HS-27A (cell line): Measurements from ENCODE around the gene BACE2.
"Not testable (repeated sequence)": the region's sequence is repeated elsewhere in the genome, so short reads cannot be mapped to it uniquely, and the experiment has no call there.

ENCODE experiments used
- DNase-seq: peaks from one replicate; pipeline ENCODE4 v3.0.0-alpha.2; 2012; ENCODE audit warnings: low read depth, missing footprints

The BACE2 gene

DNA sequence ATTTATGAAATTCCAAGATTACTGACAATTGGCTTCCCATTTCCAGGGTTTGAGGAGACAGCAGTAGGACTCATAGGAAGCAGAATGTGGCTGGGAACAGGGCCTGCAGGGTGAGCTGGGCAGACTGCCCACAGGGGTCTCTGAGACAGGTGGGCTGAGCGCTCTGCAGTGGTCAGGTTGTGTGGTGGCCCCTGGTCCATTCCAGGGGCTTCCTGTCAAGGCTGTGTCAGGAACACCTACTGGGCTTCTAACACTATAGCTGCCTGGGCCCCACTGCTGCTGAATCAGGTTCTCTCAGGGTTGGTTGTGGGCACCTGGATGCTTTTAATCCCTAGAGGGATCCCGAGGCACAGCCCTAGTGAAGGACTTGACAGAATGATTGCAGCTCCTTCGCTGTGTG, 72.1 kb downstream of the BACE2 start:
- DNase-seq, result no peak

DNA sequence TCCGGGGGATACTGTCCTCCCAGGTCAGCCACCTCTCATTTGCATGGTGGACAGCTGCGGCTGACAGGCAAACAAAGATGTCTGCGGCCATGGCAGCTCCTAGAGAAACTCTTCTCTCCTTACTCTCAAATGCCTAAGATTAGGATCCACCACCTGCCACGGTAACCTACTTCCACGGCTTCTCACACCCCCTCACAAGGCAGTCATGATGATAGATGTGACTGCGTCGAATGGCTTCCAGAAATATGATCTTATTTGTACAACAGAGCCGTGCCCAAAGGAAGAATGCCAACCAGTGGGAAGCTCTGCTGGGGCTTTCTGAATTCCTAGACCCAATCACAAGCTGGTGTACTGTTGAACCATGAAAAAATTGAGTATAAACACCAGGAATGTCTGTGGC, 73.4 kb downstream of the BACE2 start:
- DNase-seq, result no peak

- no peak for DNase-seq
Observed at GRCh38 chr21:41242238-41242829, 74.4 kb downstream of the BACE2 start.

DNA sequence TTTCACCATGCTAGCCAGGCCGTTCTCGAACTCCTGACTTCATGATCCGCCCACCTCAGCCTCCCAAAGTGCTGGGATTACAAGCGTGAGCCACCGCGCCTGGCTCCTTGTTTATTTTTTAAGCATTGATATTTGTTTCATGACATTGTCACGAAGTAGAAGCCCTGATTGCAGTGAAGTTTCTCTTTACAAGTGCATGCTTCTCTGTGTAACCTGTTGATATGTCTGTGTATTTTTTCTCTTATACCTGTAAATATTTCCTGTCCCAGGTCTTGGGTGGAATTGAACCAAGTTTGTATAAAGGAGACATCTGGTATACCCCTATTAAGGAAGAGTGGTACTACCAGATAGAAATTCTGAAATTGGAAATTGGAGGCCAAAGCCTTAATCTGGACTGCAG, 75.1 kb downstream of the BACE2 start:
- DNase-seq, result no peak

- not testable (repeated sequence) for DNase-seq
Observed at GRCh38 chr21:41244266-41244880, 76.4 kb downstream of the BACE2 start.

DNA sequence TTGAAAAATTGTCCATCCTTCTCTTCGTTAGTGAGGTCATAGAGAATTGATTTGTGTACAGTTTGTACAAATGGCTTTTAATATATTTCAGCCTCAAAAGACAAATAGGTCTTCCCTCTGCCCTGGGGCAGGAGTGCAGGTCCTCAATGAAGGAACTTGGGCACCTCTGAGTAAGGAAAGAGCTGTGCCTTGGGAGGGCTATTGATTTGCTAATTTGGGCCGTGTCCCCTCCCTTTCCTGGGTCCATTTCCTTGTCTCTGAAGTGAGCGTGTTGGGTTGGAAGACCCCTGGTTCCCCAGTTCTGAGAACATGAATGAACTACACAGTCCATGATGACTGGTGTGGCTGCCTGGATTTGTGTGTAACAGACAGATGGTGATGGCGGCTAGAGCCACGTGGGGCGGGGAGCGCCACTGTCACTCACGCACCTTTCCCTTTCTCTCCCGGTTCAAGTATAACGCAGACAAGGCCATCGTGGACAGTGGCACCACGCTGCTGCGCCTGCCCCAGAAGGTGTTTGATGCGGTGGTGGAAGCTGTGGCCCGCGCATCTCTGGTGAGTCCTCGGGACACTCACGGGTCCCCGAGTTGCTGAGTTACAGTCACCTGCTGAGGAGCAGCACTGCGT, 77.7 kb downstream of the BACE2 start:
- DNase-seq, result no peak

DNA sequence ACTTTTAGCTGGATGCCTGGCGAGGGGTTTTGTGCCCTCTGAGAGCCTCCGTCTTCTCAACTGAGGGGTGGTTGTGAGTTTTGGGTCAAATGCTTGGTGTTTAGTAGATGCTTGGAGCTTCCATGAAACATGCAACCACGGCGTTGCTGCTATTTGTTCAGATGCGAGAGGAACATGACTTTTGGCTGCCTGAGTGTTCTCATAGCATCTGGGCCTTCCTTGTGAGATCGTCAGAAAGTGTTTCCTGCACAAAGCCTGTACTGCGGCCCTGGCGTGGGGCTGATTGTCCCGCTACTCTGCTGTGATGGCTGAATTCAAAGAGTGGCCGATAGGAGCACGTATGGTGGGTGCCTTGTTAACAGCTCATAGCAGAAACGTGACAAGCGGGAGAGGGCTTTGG, 78.8 kb downstream of the BACE2 start:
- no peak for DNase-seq

DNA sequence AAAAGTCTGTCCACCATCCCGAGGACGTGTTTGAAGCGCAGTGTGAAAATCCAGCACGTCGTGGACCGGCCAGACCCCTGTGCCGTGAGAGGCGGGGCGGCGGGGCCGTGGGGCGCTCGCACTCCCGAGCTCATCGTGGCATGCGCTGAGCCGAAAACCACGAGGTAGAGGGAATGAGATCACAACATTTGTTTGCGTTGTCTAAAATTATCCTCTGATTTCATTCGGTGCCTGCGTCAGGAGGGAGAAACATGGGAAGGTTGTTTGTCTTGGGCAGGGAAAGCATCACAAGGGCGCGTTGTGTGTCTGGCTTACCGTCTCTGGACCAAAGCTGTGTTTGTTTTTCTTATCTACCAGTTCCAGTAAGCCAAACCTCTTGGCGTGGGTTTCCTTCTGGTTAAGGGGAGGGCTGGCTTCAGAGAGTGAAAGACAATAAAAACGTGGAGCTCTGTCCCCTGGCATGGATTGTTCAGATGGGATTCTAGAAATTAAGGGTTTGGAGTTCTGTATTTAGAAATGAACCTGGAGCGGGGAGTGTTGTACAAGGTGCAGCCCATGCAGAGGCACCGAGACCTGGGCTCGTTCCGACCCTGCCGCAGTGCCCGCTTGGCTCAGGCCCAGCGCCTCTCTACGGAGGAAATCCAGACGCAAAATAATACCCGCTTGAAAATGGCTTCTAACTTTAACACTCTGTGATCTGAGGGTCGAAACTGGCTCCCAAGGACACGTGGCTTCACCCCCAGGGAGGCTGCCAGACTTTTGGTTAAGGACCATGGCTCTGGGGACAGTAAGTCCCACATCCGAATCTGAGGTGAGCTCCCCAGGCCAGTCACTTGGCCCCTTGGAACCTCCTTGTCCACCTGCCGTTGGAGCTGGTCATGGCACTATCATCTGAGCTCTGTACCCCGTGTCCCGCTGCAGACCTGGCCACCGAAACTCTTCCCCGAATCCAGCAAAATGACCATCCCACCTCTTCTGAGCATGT, 79.9 kb downstream of the BACE2 start:
- DNase-seq, result no peak

- DNase-seq, result no peak
Observed at GRCh38 chr21:41249476-41249875, 81.5 kb downstream of the BACE2 start.

DNA sequence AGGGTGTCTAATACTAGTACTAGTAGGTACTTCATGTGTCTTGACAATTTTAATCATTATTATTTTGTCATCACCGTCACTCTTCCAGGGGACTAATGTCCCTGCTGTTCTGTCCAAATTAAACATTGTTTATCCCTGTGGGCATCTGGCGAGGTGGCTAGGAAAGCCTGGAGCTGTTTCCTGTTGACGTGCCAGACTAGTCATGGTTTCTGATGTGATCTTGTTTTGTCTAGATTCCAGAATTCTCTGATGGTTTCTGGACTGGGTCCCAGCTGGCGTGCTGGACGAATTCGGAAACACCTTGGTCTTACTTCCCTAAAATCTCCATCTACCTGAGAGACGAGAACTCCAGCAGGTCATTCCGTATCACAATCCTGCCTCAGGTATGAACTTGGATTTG, 82.6 kb downstream of the BACE2 start:
- no peak for DNase-seq

DNA sequence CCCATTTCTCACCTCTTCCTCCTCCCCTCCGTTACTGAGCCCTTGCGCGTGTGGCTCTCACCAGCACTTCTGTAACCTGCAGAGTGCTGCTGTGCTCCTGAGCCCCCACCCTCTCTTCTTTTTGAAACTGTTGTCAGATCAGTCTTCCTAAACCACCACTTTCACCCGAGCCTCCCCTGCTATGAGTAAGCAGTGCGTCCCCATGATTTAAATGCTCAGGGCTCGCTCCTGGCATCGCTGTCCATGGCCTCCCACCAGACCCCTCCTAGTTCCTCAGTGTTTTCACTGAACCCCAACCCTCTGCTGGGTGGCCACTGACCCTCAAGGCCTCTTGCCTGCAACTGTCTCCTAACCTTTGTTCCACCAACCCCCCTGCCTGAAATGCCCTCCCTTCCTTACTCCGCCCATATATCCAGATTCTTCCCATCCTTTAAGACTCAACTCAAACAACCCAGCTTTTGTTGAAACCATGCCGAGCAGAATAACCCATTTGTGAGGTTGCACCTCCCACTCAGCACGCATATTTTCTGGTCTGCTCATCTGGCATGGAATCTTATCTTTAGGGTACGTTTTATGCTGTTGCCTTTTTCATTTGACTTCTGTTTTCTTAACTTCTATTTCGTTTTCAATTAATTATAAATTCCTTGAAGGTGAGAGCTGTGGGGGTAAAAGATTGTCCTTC, 84.1 kb downstream of the BACE2 start:
- no peak for DNase-seq

GRCh38 chr21:41254090-41254700, 86.2 kb downstream of the BACE2 start:
- DNase-seq, result no peak

- no peak for DNase-seq
Observed at GRCh38 chr21:41255190-41255589, 87.2 kb downstream of the BACE2 start.

GRCh38 chr21:41256231-41256630, 88.3 kb downstream of the BACE2 start:
- not testable (repeated sequence) for DNase-seq

GRCh38 chr21:41256771-41257702, 89.1 kb downstream of the BACE2 start:
- DNase-seq, result no peak

DNA sequence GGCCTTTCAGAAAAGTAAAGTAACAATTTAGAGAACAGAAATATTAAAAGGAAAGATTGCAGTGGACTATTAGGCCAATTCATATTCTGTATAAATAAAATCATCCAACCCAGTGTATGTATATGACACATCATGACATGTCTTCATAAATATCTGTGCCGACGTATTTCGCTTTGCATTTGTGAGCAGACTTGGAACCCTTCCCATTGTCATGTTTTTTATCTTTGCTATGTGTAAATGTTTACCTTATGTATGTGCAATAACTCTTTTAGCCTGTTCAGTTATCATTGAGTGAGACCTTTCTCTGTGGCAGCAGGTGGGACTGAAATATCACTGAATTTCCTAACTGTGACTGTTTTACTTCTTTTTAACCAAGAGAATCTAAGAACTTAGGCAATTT, 90.7 kb downstream of the BACE2 start:
- no peak for DNase-seq

GRCh38 chr21:41260428-41260827, 92.5 kb downstream of the BACE2 start:
- DNase-seq, result no peak

- no peak for DNase-seq
Observed at GRCh38 chr21:41267346-41267745, 99.4 kb downstream of the BACE2 start.

DNA sequence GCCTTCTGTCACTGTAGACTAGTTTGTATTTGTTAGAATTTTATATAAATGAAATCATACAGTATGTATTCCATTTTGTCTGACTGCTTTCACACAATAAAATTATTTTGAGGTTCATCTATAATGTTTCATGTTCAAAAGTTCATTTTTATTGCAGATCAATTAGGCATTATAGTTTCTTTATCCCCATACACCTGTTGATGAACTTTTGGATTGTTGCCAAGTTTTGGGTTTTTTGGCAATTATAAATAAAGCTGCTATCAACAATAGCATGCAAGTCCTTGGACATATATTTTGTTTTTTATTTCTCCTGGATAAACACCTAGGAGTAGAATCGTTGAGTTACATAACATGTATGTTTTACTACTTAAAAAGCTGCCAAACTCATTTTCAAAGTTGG, 101.6 kb downstream of the BACE2 start:
- DNase-seq, result no peak

DNA sequence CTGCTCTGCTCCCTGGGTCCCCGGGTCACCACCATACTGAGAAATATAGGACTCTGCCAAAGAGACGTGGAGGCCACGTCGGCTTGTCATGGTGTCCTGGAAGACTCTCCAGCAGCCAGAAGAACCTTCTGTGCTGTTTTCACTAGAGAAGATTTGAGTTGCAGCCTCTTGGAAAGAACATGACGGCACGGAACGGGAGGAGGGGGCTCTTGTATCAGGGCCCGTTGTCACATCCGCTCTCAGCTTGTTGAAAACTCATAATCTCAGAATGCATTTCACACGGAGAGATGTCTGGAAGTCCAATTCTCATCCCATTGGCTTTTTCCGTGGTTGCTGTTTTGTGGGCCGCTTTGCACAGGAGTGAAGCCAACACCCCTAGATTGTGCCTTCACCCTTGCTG, 109.2 kb downstream of the BACE2 start:
- no peak for DNase-seq
